Measurements from ENCODE around the gene OOSP3. TPM values are rescaled to one million over a fixed set of nuclear protein-coding genes. Genes with fewer than 3 reads are reported as not detected.
"Not testable (repeated sequence)": the region's sequence is repeated elsewhere in the genome, so short reads cannot be mapped to it uniquely, and the experiment has no call there.

The OOSP3 gene
- total RNA-seq, 1 donor from 2014 or later: not detected

DNA sequence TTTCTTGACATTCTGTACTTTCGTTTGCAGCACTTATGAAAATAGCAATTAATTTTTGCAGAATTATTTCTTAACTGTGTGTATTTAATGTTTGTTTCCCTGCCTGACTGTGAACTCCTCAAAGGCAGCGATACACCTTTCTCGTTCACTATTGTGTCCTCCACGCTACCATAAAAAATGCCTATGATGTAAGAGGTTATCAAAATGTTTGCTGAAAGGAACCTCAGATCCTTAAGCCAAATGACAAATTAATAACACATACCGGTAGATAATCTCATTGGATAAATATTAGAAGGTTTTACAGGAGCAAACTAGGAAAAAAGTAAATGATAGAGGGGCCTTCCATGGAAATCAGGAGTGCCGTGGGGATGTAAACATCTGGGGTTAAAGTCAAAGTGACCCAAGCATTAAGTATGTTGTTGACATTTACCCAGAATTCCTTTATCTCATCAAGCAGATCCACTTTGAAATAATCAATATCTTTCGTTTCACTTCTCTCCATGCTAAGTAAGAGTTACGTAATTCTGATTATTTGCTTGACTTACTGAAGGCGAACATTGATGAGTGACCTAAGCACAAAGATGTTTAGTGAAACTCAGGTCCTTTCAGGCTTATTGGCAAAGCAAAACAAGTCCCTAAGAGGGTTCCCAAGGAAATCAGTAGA lies 2.6 kb upstream of the OOSP3 start:
- no peak for DNase-seq (ENCODE audit: low spot score)

DNA sequence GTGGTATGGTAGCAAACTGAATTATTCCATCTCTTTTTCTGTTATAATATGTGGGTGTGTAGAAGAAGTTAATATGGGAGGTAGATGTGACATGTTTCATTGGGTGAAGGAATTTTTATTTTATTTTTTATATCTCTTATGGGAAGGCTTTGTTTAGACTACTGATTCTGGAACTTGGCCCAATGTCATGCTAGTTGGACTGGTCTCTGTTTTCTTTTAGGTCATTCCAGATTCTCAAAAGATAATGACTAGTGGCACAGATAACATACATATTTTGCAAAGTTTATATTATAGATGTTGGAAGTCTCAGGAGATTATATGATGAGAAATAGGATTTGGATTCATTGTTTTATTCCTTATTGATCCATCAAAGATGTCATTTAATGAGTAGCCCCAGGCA lies 1.3 kb upstream of the OOSP3 start:
- DNase-seq (ENCODE audit: low spot score): no peak

DNA sequence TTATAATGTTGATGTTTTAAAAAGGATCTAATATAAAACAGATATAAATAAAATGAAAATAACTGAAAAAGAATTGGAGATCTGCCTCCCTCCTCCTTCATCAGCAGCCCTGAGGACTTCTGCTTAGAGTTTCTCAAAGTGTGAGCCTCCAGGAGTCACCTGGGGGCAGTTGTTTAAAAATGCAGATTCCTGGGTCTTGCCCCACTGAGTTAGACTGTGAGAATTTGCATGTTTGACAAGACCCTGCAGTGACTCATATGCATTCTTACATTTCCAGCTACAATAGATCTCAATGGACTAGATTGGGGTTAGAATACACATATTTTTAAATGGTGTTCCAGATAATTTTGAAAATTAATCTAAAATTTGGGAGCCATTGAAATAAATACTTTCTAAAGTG lies 798 bp upstream of the OOSP3 start:
- DNase-seq (ENCODE audit: low spot score): no peak

DNA sequence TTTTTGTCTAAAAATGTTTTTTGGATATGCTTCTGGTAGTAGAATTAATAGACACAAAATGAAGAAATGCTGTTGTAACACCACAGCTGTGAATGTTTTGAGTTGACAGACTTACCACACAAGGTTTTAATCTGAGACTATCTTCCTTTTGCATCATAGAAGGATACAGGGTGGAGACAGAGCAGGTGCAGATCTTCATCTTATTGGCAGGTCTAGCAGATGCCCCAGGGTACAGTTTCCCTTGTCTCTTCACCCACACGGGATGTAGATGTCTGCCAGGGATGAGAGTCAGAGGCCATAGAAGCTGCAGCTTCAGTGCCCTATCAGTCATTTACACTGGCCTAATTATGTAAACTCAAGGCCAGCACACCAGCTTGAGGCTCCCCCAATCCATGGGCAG lies 985 bp downstream of the OOSP3 start:
- DNase-seq (ENCODE audit: low spot score): no peak

DNA sequence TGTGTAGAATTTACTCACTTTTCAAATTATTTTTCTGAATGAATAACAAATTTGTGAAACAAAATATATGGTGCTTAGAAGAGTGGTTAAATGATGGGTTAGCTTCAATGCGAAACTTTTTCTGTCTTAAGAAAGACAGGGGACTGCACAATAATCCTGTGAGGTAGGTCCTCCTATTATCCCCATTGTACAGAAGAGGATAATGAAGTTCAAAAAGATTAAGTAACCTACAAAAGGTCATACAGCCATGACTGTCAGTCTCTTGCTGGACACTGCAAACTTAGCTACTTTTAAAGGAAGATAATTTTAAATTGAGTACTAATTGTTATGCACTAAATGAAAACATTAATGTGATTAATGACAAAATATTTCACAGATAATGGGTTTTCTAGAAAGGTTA lies 5.0 kb downstream of the OOSP3 start:
- no peak for DNase-seq (ENCODE audit: low spot score)

DNA sequence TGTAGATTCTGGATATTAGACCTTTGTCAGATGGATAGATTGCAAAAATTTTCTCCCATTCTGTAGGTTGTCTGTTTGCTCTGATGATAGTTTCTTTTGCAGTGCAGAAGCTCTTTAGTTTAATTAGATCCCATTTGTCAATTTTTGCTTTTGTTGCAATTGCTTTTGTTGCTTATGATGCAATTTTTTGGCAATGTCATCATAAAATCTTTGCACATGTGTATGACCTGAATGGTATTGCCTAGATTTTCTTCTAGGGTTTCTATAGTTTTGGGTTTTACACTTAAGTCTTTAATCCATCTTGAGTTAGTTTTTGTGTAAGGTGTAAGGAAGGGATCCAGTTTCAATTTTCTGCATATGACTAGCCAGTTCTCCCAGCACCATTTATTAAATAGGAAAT lies 8.6 kb downstream of the OOSP3 start:
- not testable (repeated sequence) for DNase-seq (ENCODE audit: low spot score)

DNA sequence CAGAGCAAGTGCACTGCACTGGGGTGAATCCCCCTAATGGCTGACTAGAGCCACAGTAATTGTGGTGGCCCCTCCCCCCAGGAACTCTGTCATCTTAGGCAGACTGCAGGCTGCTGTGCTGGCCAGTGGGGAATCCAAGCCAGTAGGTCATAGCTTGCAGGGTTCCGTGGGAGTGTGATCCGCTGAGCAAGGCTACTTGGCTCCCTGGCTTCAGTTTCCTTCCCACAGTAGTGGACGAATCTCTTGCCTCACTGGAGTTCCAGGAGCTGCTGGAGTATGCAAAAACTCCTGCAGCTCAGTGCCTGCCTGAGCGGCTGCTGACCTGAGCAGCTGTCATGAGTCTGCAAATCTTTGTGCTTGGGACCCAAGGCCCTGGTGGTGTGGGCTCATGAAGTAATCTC lies 13.2 kb downstream of the OOSP3 start:
- no peak for DNase-seq (ENCODE audit: low spot score)

DNA sequence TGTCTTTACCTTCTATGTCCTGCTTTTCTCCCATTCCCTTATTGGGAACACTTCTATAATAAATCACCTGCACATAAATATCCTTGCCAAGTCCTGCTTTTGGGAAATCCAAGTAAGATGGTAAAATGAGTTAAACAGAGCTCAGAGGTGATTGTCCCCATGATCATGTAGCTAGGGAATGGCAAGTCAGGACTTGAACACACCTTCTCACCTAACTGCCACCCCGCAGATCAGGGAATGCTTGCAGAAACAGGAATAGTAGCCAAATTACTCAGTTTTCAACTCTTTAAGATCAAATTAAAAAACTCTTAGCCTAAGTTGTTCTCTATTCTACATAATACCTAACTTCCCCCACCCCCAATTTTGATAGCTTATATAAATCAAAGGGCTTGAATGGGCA lies 16.0 kb downstream of the OOSP3 start:
- no peak for DNase-seq (ENCODE audit: low spot score)

DNA sequence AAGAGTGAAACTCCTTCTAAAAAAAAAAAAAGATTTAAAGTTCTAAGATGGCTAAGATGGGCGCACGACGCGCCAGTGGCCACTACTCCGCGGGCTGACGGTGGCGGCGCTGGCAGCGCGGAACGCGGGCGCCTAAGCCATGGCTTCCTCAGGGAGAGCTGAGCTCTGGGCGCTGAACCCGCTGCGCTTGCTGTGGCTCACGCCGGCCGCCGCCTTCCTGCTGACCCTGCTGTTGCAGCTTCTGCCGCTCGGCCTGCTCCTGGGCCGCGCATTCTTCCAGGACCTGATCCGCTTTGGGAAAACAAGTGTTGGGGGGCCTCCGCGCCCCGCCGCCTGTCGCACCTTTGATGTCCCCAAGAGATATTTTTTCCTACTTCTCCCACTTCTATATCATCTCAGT lies 19.5 kb downstream of the OOSP3 start:
- DNase-seq (ENCODE audit: low spot score): no peak

DNA sequence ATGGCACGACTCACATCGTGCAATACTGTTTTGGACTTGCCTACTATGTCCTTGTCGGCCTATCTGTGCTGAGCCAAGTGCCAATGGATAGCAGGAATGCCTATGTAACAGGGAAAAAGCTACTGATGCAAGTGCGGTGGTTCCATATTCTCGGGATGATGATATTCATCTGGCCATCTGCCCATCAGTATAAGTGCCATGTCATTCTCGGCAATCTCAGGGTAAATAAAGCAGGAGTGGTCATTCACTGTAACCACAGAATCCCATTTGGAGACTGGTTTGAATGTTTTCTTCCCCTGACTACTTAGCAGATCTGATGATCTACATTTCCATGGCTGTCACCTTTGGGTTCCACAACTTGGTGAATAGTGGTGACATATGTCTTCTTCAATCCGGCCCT lies 20.1 kb downstream of the OOSP3 start:
- no peak for DNase-seq (ENCODE audit: low spot score)

DNA sequence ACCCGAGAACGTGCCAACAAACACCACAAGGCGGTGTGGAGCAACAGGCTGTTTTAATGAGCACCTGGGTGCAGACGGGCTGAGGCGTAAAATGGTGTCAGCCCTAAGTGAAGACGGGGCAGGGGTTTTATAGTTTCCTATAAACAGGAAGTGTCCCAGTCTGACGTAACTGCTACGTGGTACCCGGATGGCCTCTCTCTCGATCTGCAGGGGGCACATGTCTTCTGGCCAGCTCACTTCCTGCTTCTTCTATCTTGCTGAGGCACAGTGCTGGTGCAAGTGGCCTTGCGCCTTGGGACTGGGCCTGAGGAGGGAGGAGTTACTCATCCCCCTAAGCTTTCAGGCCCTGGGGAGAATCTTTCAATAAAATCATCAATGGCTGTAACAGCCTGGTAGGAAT lies 20.9 kb downstream of the OOSP3 start:
- DNase-seq (ENCODE audit: low spot score): no peak

DNA sequence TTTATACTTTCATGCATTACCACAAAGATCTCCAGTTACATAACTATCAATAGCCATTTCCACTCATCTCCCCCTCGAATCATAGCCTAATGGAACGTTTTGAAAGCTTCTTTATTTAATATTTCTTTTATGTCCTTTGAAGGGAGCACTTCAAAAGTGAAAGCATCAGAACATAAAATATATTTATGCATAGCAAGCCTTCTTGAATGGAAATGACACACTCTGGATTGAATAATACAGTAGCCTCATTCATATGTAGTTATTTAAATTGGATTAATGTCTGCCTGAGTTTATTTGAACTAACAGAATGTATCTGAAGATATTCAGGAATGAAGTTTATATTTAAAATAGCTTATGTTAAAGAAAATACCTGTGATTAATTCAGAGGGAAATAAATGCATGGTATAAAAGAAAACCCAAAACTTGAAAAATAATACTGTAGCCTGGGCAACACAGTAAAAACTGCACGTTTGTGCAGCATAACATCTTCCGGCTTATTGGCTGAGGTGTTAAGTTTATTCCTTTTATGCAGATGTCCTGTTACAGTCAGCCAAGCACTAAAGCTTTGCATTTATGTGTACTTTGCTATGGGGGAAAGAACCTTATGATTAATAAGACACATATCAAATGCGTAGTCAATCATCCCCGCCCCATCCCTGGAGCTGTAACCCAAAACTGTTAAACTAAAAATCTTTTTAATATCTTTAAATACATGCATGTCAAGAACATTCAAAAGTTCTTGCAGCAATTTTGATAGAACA lies 22.0 kb downstream of the OOSP3 start:
- DNase-seq (ENCODE audit: low spot score): no peak

DNA sequence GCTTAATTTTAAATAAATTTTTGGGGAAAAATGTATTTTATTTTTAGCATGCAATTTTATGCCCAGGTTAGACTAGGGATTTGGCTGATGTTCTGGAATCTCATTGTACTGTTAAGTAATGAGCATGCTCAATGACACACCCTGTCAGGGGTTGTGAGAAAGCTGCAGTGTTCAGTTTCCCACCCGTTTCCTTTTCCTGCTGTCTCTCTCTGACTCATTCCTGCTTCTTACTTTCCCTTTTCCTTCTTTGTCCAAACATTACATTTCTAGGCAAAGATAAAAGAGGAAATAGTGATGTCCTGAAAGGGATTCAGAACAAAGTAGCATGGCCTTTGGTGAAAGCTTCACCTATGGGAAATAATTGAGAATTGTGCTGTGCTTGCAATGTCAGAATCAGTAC lies 22.7 kb downstream of the OOSP3 start:
- no peak for DNase-seq (ENCODE audit: low spot score)

DNA sequence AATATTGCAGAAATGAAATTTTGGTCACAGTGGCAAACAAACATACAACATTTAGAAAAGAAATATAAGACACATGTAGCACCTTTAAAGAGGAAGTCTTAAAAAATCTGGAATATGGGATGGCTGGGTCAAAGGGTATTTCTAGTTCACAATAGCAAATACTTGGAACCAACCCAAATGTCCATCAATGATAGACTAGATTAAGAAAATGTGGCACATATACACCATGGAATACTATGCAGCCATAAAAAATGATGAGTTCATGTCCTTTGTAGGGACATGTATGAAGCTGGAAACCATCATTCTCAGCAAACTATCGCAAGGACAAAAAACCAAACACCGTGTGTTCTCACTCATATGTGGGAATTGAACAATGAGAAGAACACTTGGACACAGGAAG lies 25.0 kb downstream of the OOSP3 start:
- DNase-seq (ENCODE audit: low spot score): not testable (repeated sequence)

DNA sequence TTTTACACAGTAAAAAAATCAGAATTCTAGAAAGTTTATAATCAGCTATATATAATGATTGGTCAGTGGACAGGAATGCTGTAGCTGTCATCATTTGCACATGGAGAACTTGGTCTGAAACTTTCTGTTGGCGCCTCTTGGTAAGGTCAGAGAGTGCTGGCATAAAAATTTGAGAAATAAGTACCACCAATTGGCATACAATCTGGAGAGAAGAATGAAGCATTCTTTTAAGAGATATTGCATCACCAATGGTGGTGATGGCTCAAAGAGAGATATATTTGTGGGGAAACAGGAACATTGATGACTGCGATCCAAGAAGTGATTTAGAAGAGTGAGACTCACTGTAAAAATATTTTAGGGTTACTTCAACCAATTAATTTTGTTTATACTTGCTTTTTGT lies 39.9 kb downstream of the OOSP3 start:
- no peak for DNase-seq (ENCODE audit: low spot score)

DNA sequence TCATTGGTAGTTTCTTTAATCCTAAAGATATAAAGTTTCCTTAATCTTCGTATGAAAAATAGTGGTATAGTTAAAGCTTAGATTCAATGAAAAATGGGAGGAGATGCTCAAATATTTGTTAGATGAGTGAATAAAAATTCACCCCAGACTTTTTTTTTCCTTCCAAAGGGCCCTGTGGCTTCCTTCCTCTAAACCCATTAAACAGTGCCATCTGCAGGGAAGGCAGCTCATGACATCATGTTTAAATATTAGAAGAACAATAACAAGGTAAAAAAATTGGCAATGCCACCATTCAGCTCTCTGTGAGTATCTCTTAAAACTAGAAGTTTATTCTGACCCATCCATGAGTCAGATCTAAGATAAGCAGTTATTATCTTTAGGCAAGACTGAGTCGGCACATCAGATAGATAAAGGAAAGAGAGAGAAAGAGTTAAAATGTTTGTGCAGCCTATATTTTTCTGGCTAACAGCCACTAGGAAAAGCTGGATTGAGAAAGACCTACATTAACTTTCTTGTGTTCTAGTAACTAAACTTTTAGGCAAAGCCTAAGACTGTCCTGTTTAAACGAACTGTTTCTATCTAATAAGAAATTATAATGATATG lies 40.5 kb downstream of the OOSP3 start:
- no peak for DNase-seq (ENCODE audit: low spot score)

DNA sequence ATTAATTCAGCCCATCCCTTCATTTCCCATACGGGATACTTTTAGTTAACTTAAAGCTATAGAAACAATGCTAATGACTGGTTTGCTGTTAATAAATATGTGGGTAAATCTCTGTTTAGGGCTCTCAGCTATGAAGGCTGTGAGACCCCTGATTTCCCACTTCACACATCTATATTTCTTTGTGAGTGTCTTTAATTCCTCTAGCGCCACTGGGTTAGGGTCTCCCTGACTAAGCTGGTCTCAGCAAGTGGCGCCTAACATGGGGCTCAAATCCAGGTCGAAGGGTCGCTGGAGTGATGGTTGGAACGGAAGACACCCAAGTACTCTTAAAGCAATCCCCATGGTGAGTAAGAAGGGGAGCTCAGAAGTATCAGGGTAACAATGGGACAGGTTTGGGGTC lies 45.2 kb downstream of the OOSP3 start:
- no peak for DNase-seq (ENCODE audit: low spot score)

DNA sequence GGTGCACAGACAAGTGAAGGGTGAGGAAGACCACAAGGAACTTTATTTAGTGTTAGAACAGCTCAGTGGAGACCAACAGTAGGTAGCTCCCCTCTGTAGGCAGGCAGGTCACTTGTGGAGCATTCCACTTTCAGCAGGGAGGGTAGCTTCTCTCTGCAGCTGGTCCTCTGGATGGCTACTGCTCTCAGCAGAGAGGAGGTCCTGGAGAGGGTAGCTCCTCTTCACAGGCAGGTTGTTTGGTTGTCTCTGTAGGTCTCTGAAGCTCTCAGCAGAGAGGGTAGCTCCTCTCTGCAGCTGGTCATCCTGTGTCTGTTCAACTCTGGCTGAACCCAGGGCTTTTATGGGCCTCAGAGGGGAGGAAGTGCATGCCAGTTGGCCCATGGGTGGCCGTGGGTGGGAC lies 53.1 kb downstream of the OOSP3 start:
- no peak for DNase-seq (ENCODE audit: low spot score)

DNA sequence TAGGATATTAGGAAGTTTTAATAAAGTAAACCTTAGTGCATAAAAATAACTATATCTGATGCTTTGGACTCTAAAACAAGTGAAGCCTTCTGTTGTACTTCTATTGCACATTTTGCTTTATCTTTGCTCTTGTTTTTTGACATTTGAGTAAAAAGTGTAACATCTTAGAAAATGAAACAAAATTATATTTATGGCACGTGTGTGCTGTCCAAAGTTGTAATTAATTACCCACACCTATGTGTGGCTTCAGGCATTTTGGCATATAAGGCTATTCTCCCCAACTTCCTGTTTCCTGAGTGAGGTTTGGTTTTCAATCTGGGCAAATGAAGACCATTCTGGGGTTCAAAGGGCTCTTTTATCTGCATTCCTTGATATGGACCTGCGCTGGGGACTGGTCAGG lies 59.5 kb downstream of the OOSP3 start, which contains the start of gene OOSP1:
Gene OOSP1, plus strand, starts transcription at position 301 of the 400 bp plus-strand sequence. Its CDS starts 23 bp downstream, at position 324.
- DNase-seq (ENCODE audit: low spot score): no peak

DNA sequence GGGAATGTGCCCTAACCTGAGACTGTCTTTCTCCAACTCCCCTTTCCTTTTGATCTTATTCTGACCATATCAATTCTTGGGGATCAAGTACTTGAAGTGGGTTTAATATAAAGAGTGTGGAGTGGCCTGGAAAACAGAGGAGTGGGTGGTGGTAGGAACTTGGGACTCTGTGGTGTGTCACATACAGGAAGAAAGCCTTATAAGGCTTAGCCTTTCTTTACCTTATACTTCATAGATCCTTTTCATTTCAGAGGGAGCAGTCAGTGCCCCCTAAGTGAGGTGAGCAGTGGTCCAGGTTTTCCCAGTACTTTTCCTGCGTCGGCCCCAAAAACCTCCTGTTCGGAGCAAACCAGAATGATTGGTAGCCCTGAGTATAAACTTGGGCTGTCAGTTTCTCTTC lies 60.1 kb downstream of the OOSP3 start:
- DNase-seq (ENCODE audit: low spot score): no peak

DNA sequence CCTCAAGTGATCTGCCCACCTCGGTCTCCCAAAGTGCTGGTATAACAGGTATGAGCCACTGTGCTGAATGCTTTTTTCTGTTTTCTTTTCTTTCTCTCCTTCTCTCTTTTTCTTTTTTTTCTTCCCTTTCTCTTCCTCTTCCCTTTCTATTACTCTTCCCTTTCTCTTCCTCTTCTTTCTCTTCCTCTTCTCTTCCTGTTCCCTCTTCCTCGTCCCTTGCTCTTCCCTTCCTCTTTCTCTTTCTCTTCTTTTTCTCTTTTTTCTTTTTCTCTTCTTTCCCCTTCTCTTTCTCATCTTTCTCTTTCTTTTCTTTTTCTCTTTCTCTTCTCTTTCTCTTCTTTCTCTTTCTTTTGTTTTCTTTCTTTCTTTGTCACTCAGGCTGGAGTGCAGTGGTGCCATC lies 60.9 kb downstream of the OOSP3 start:
- DNase-seq (ENCODE audit: low spot score): no peak

DNA sequence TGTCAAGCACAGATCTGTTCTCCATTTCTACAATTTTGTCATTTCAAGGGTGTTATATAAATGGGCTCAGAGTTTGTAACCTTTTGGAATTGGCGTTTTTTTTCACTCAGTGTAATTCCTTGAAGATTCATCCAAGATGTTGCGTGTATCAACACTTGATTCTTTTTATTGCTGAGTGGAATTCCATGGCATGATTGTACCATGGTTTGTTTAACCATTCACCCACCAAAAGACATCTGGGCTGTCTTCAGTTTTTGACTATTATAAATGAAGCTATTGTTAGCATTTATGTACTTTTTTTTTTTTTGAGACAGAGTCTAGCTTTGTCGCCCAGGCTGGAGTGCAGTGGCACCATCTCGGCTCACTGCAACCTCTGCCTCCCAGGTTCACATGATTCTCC lies 62.5 kb downstream of the OOSP3 start:
- DNase-seq (ENCODE audit: low spot score): no peak

All from ureter (tissue), 1 donor.